PC-9 (cell line): ENCODE results near the gene STEAP1B. TPM values are rescaled to one million over a fixed set of nuclear protein-coding genes. Genes with fewer than 3 reads are reported as not detected.
A peak's percentile ranks its signal among the peaks of the same experiment; 100 is the strongest.

Experiments used
- BruUV-seq: library from RNA; stranded (reverse); fragments of 400-500 nt; replicated peaks from 2 replicates; lab custom pipeline; 2021; lab: Mats Ljungman, UMichigan
- CTCF ChIA-PET: fragments of 300-600 bp; sonication (Branson Sonifier 250); formaldehyde crosslinking; loops from one replicate; lab custom pipeline; 2022; ENCODE audit warnings: antibody characterized with exemption; lab: Charles Lee
- POLR2A ChIA-PET: fragments of 300-600 bp; sonication (Branson Sonifier 250); formaldehyde crosslinking; loops from one replicate; lab custom pipeline; 2022; ENCODE audit warnings: antibody characterized with exemption; ENCODE audit not compliant: unreplicated experiment; lab: Charles Lee
- DNase-seq, 2 experiments: peaks; one replicate each; pipeline versions ENCODE4 v3.0.0 to v3.0.0-alpha.2; 2015 to 2022; ENCODE audit warnings: mixed read lengths in 1 of 2
- H2AFZ ChIP-seq: fragments of 200-600 bp; sonication (generic); 2 replicates; pipeline ENCODE4 v1.8.1; 2017; ENCODE audit warnings: antibody characterized with exemption
- H3F3A ChIP-seq: fragments of 200-600 bp; sonication (generic); 2 replicates; pipeline ENCODE4 v1.8.1; 2017; ENCODE audit warnings: antibody characterized with exemption, mild to moderate bottlenecking, low read depth; ENCODE audit not compliant: insufficient read depth
- H3K27ac ChIP-seq: fragments of 200-600 bp; sonication (generic); 2 replicates; pipeline ENCODE4 v1.6.1; 2016; ENCODE audit warnings: mixed run types
- H3K27me3 ChIP-seq: fragments of 200-600 bp; sonication (generic); 2 replicates; pipeline ENCODE4 v1.6.1; 2016; ENCODE audit warnings: low read depth, mixed run types; ENCODE audit not compliant: insufficient read depth
- H3K36me3 ChIP-seq: fragments of 200-600 bp; sonication (generic); 2 replicates; pipeline ENCODE4 v1.6.1; 2016; ENCODE audit warnings: low read depth, mixed run types
- H3K4me1 ChIP-seq: fragments of 200-600 bp; sonication (generic); replicated peaks from 2 replicates; pipeline ENCODE4 v1.6.1; 2016; ENCODE audit warnings: mixed run types; ENCODE audit not compliant: insufficient read depth
- H3K4me2 ChIP-seq: fragments of 200-600 bp; sonication (generic); 2 replicates; pipeline ENCODE4 v1.6.1; 2017; ENCODE audit warnings: mixed run types
- H3K4me3 ChIP-seq: fragments of 200-600 bp; sonication (generic); 2 replicates; pipeline ENCODE4 v1.6.1; 2016; ENCODE audit warnings: mixed run types
- H3K79me2 ChIP-seq: fragments of 200-600 bp; sonication (generic); 2 replicates; pipeline ENCODE4 v1.6.1; 2017; ENCODE audit warnings: low read depth, mixed run types
- H3K9me2 ChIP-seq: fragments of 200-600 bp; sonication (generic); 2 replicates; pipeline ENCODE4 v1.8.1; 2017; ENCODE audit warnings: mild to moderate bottlenecking; ENCODE audit not compliant: insufficient read depth
- H3K9me3 ChIP-seq: fragments of 200-600 bp; sonication (generic); 2 replicates; pipeline ENCODE4 v1.8.1; 2016; ENCODE audit warnings: low read depth; ENCODE audit not compliant: insufficient read depth
- H4K20me1 ChIP-seq: fragments of 200-600 bp; sonication (generic); 2 replicates; pipeline ENCODE4 v1.8.1; 2017; ENCODE audit not compliant: insufficient read depth
- EZH2 ChIP-seq: fragments of 200-600 bp; sonication (generic); IDR thresholded peaks from 2 replicates; pipeline ENCODE4 v1.8.0; 2017; ENCODE audit warnings: antibody characterized with exemption, low read depth
- intact Hi-C: fragments of 100-400 bp; cut with micrococcal nuclease; formaldehyde crosslinking; loops from one replicate; pipeline ENCODE4 v1.10.0; 2022; ENCODE audit not compliant: unreplicated experiment
- total RNA-seq: library from RNA; stranded (reverse); gene quantifications from 2 replicates; pipeline ENCODE4 v1.2.3, GENCODE V29; 2021
- TF ChIP-seq, protein P1 (sequence below): fragments of 200-600 bp; sonication (generic); conservative IDR thresholded peaks from 2 replicates; pipeline ENCODE4 v1.6.1; 2017; ENCODE audit warnings: mixed run types, antibody characterized with exemption, mild to moderate bottlenecking, moderate library complexity

The STEAP1B gene
- total RNA-seq, 1 experiment from 2014 or later: 0.35 TPM

DNA sequence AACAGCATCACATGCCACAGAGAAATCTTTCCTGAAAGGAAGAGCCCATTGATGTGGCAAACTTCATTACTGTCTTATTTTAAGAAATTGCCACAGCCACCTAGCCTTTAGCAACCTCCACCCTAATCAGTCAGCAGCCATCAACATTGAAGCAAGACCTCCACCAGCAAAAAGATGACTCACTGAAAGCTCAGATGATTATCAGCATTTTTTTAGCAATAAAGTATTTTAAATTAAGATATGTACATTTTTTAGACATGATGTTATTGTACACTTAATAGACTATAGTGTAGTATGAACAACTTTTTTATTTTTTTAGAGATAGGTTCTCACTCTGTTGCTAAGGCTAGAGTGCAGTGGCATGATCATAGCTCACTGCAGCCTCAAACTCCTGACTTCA, 14.8 kb downstream of the STEAP1B start:
- no peak overlapping the region for H2AFZ ChIP-seq
- H3K9me3 ChIP-seq: 0 out of 2 replicates have a peak, but pooled peaks cover 4% of the 10 kb centered on the region
- TF ChIP-seq EZH2: no peak
- TF ChIP-seq, protein P1, sequence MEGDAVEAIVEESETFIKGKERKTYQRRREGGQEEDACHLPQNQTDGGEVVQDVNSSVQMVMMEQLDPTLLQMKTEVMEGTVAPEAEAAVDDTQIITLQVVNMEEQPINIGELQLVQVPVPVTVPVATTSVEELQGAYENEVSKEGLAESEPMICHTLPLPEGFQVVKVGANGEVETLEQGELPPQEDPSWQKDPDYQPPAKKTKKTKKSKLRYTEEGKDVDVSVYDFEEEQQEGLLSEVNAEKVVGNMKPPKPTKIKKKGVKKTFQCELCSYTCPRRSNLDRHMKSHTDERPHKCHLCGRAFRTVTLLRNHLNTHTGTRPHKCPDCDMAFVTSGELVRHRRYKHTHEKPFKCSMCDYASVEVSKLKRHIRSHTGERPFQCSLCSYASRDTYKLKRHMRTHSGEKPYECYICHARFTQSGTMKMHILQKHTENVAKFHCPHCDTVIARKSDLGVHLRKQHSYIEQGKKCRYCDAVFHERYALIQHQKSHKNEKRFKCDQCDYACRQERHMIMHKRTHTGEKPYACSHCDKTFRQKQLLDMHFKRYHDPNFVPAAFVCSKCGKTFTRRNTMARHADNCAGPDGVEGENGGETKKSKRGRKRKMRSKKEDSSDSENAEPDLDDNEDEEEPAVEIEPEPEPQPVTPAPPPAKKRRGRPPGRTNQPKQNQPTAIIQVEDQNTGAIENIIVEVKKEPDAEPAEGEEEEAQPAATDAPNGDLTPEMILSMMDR: no peak
- H3K4me1 ChIP-seq: peaks cover 12% of the 10 kb centered on the region; the same call in 1 of the 2 replicates
- POLR2A ChIA-PET: no interaction called here
- H3F3A ChIP-seq: peaks cover 5% of the 10 kb centered on the region; the same call in 1 of the 2 replicates
- H4K20me1 ChIP-seq: no peaks in the 10 kb centered on the region
- H3K27me3 ChIP-seq: no peaks in the 10 kb centered on the region
- H3K4me3 ChIP-seq: no peak overlapping the region
- no TSS peak for BruUV-seq
- intact Hi-C loops: loop anchor here (5.0 to 10.0 kb wide), 2 partner anchors 188 to 250 kb away; no protein-coding TSS in a partner anchor
- H3K9me2 ChIP-seq: no peaks in the 10 kb centered on the region
- DNase-seq: peak in 1 of 2 experiments; percentile 71
- no peak overlapping the region for H3K27ac ChIP-seq
- no peaks in the 10 kb centered on the region for H3K36me3 ChIP-seq
- no peaks in the 10 kb centered on the region for H3K79me2 ChIP-seq
- CTCF ChIA-PET: interaction anchor here (1.3 kb wide), 1 partner anchor 375 kb away, joined by 4 read pairs; no protein-coding TSS in a partner anchor
- H3K4me2 ChIP-seq: no peak overlapping the region

DNA sequence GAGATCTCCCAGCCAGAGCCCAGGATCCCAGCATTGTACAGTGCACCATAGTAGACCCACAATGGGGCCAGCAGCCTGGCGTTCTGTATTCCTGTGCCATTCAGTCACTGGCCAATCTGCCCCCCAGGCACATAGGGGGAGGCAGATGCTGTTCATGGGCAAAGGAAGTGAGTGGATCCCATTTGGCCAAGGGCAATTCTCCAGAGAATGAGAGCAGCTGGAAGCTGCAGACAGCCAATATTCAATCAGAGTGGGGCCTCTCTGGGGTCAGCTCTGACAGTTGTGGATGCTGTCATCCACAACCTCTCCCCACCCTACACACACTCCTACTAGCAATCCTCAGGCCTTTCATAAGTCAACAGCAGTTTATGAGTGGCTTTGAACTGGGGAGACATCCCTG, 17.5 kb downstream of the STEAP1B start:
- CTCF ChIA-PET: no interaction called here
- TF ChIP-seq EZH2: no peak
- TF ChIP-seq, protein P1: no peak

DNA sequence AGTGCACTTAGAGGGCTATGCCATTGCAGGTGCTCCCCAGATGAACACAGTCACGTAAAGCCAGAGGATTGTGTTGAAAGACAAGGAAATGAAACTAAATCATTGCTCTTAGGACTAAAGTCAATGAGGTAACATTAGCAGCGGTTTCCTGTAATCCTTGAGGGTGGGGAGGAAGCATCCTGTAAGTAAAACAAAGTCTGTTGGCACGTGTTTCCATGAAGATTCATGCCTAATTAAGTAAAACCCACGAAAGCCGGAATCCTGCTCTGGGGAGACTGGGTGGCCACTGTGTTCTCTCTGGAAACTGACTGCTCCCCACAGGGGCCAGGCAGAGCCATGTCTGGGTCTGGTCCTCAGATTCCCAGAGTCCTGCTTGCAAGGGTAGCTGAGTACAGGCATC, 18.3 kb downstream of the STEAP1B start:
- POLR2A ChIA-PET: no interaction called here

More for the DNA sequence above, 17.5 kb downstream of the STEAP1B start:
- POLR2A ChIA-PET: no interaction called here
- no TSS peak for BruUV-seq
- DNase-seq: no peak
- H3K9me3 ChIP-seq: 0 out of 2 replicates have a peak, but pooled peaks cover 4% of the 10 kb centered on the region
- H3K4me1 ChIP-seq: peaks cover 12% of the 10 kb centered on the region; the same call in 1 of the 2 replicates
- no peak overlapping the region for H3K27ac ChIP-seq
- H3K4me2 ChIP-seq: no peak overlapping the region
- intact Hi-C loops: loop anchor here (10.0 kb wide), 1 partner anchor 248 kb away; no protein-coding TSS in a partner anchor
- no peaks in the 10 kb centered on the region for H3K9me2 ChIP-seq
- no peaks in the 10 kb centered on the region for H3K27me3 ChIP-seq
- H3K36me3 ChIP-seq: no peaks in the 10 kb centered on the region
- no peaks in the 10 kb centered on the region for H3K79me2 ChIP-seq
- peaks cover 5% of the 10 kb centered on the region; the same call in 1 of the 2 replicates for H3F3A ChIP-seq
- no peak overlapping the region for H2AFZ ChIP-seq
- H4K20me1 ChIP-seq: no peaks in the 10 kb centered on the region
- H3K4me3 ChIP-seq: no peak overlapping the region

More for the DNA sequence above, 18.3 kb downstream of the STEAP1B start:
- Histone ChIP-seq H3K4me2 (no peak overlapping the region), H2AFZ (no peak overlapping the region), H3K4me1 (peaks cover 12% of the 10 kb centered on the region; the same call in 1 of the 2 replicates), H3K27ac (no peak overlapping the region), H3K79me2 (no peaks in the 10 kb centered on the region), H3K36me3 (no peaks in the 10 kb centered on the region), H3K27me3 (no peaks in the 10 kb centered on the region), H3K9me2 (no peaks in the 10 kb centered on the region), H4K20me1 (no peaks in the 10 kb centered on the region), H3F3A (peaks cover 5% of the 10 kb centered on the region; the same call in 1 of the 2 replicates), H3K4me3 (no peak overlapping the region), H3K9me3 (0 out of 2 replicates have a peak, but pooled peaks cover 4% of the 10 kb centered on the region)
- DNase-seq: no peak
- CTCF ChIA-PET: no interaction called here
- no TSS peak for BruUV-seq
- TF ChIP-seq, protein P1: no peak
- TF ChIP-seq EZH2: no peak
- intact Hi-C loops: loop anchor here (10.0 kb wide), 1 partner anchor 247 kb away; no protein-coding TSS in a partner anchor
